PFSK-1 (cell line): Measurements from ENCODE around the gene ANO1.

Source experiments
- POLR2AphosphoS5 ChIP-seq: IDR thresholded peaks from 2 replicates; pipeline ENCODE4 v1.6.1; 2012; ENCODE audit warnings: low read depth, mild to moderate bottlenecking, control low read depth, low read length, moderate library complexity
- REST ChIP-seq, 2 experiments: IDR thresholded peaks; 2 replicates each; pipeline versions ENCODE4 v1.6.1 to v1.8.0; 2011 to 2012; ENCODE audit warnings: low read depth in 2 of 2, low read length in 2 of 2, control low read depth in 1 of 2, inconsistent platforms in 1 of 2, mild to moderate bottlenecking in 1 of 2, moderate library complexity in 1 of 2; ENCODE audit not compliant: insufficient read depth in 1 of 2
- TAF1 ChIP-seq: IDR thresholded peaks from 2 replicates; pipeline ENCODE4 v1.6.1; 2012; ENCODE audit warnings: low read length, control low read depth, borderline replicate concordance; ENCODE audit not compliant: insufficient read depth

DNA sequence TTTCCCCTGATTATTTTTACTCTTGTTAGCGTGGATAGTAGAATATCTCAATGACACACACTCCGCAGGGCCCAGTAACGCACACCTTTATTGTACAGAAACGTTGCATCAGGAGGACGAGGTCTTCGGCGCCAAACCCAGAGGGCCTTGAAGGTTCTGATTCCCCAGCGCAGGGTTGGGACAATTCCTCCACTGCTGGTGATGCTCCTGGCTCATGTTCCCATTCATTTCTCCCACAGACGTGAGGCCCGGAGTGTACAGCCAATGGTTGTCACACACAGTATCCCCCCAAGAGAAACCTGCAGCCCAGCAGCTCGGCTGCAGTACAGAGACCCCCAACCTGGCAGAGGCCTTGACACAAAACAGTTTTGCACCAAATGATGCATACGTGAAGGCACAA, 6.1 kb upstream of the ANO1 start:
- TF ChIP-seq POLR2AphosphoS5 (no peak), TAF1 (no peak), REST (IDR thresholded peaks at IDR 0.05; ENCODE audit: insufficient read depth in 1 of 2, low read depth in 2 of 2, low read length in 2 of 2) (no peak)
